ENCODE results near the gene AOPEP.

Gene AOPEP

GRCh38 chr9:94906713-94907112 lies 180.2 kb downstream of the AOPEP start:
- H3K27ac ChIP-seq (ENCODE audit: low read depth, low read length, poor library complexity, severe bottlenecking): no peak overlapping the region

GRCh38 chr9:94907264-94907936 lies 180.9 kb downstream of the AOPEP start:
- Histone ChIP-seq H2AFZ (ENCODE audit: low read length) (no peak overlapping the region), H3K4me3 (ENCODE audit: low read depth, low read length, poor library complexity, severe bottlenecking) (no peak overlapping the region)

More at GRCh38 chr9:94906713-94907112, 180.2 kb downstream of the AOPEP start:
- no peaks in the 10 kb centered on the region for H3K27me3 ChIP-seq (ENCODE audit: insufficient read depth, low read length)
- H3K9ac ChIP-seq (ENCODE audit: low read length): no peak overlapping the region
- H4K20me1 ChIP-seq (ENCODE audit: insufficient read depth, low read length): no peaks in the 10 kb centered on the region
- no peaks in the 10 kb centered on the region for H3K9me2 ChIP-seq (ENCODE audit: low read depth, low read length)
- H3K4me1 ChIP-seq (ENCODE audit: insufficient read depth, low read length, severe bottlenecking): peaks cover 24% of the 10 kb centered on the region
- no peaks in the 10 kb centered on the region for H3K9me3 ChIP-seq (ENCODE audit: low read length)
- H3K79me2 ChIP-seq (ENCODE audit: insufficient read depth, low read length): no peaks in the 10 kb centered on the region
- TF ChIP-seq CTCF (IDR thresholded peaks at IDR 0.05; ENCODE audit: low read length) (no peak), EZH2 (IDR thresholded peaks at IDR 0.05; ENCODE audit: borderline replicate concordance, low read length) (no peak)
- H3K4me3 ChIP-seq (ENCODE audit: low read depth, low read length, poor library complexity, severe bottlenecking): no peak overlapping the region
- no peak overlapping the region for H2AFZ ChIP-seq (ENCODE audit: low read length)
- no peaks in the 10 kb centered on the region for H3F3A ChIP-seq (ENCODE audit: insufficient read depth, low read length)
- H3K4me2 ChIP-seq (ENCODE audit: low read length): no peak overlapping the region
- no peaks in the 10 kb centered on the region for H3K36me3 ChIP-seq (ENCODE audit: insufficient read depth, low read length)

GRCh38 chr9:94908011-94908563 lies 181.6 kb downstream of the AOPEP start:
- Histone ChIP-seq H3K4me2 (ENCODE audit: low read length) (no peak overlapping the region), H3K27me3 (ENCODE audit: insufficient read depth, low read length) (no peaks in the 10 kb centered on the region), H3K27ac (ENCODE audit: low read depth, low read length, poor library complexity, severe bottlenecking) (no peak overlapping the region), H3K36me3 (ENCODE audit: insufficient read depth, low read length) (no peaks in the 10 kb centered on the region), H3K79me2 (ENCODE audit: insufficient read depth, low read length) (no peaks in the 10 kb centered on the region), H3K4me1 (ENCODE audit: insufficient read depth, low read length, severe bottlenecking) (peaks cover 24% of the 10 kb centered on the region), H3K4me3 (ENCODE audit: low read depth, low read length, poor library complexity, severe bottlenecking) (no peak overlapping the region), H4K20me1 (ENCODE audit: insufficient read depth, low read length) (no peaks in the 10 kb centered on the region), H3F3A (ENCODE audit: insufficient read depth, low read length) (no peaks in the 10 kb centered on the region), H3K9me2 (ENCODE audit: low read depth, low read length) (no peaks in the 10 kb centered on the region), H3K9ac (ENCODE audit: low read length) (no peak overlapping the region), H3K9me3 (ENCODE audit: low read length) (no peaks in the 10 kb centered on the region), H2AFZ (ENCODE audit: low read length) (no peak overlapping the region)
- TF ChIP-seq EZH2 (IDR thresholded peaks at IDR 0.05; ENCODE audit: borderline replicate concordance, low read length) (no peak), CTCF (IDR thresholded peaks at IDR 0.05; ENCODE audit: low read length) (no peak)

More at GRCh38 chr9:94907264-94907936, 180.9 kb downstream of the AOPEP start:
- Histone ChIP-seq H4K20me1 (ENCODE audit: insufficient read depth, low read length) (no peaks in the 10 kb centered on the region), H3K9me3 (ENCODE audit: low read length) (no peaks in the 10 kb centered on the region), H3K27ac (ENCODE audit: low read depth, low read length, poor library complexity, severe bottlenecking) (no peak overlapping the region), H3K79me2 (ENCODE audit: insufficient read depth, low read length) (no peaks in the 10 kb centered on the region), H3K27me3 (ENCODE audit: insufficient read depth, low read length) (no peaks in the 10 kb centered on the region), H3K4me2 (ENCODE audit: low read length) (no peak overlapping the region), H3K9me2 (ENCODE audit: low read depth, low read length) (no peaks in the 10 kb centered on the region), H3K36me3 (ENCODE audit: insufficient read depth, low read length) (no peaks in the 10 kb centered on the region), H3F3A (ENCODE audit: insufficient read depth, low read length) (no peaks in the 10 kb centered on the region), H3K4me1 (ENCODE audit: insufficient read depth, low read length, severe bottlenecking) (peaks cover 24% of the 10 kb centered on the region), H3K9ac (ENCODE audit: low read length) (no peak overlapping the region)
- TF ChIP-seq EZH2 (IDR thresholded peaks at IDR 0.05; ENCODE audit: borderline replicate concordance, low read length) (no peak), CTCF (IDR thresholded peaks at IDR 0.05; ENCODE audit: low read length) (no peak)

Data from OCI-LY1 (cell line).